GM23338 (cell line): ENCODE measurements around the gene FCN2.

Source experiments
- EZH2 ChIP-seq: fragments of 200-600 bp; sonication (generic); IDR thresholded peaks from one replicate; pipeline ENCODE4 v1.8.0; 2017; ENCODE audit warnings: antibody characterized with exemption, mild to moderate bottlenecking, low read depth; ENCODE audit not compliant: unreplicated experiment
- POLR2AphosphoS5 ChIP-seq: IDR thresholded peaks from 2 replicates; pipeline ENCODE4 v1.6.1; 2016; ENCODE audit warnings: antibody characterized with exemption, low read depth
- REST ChIP-seq: IDR thresholded peaks from one replicate; pipeline ENCODE4 v1.6.1; 2018; ENCODE audit warnings: antibody characterized with exemption; ENCODE audit not compliant: unreplicated experiment
- TF ChIP-seq, protein P1 (sequence below), 2 experiments: fragments of 200-600 bp in 1 of 2; sonication (generic) in 1 of 2; conservative IDR thresholded peaks; 2 replicates each; pipeline versions ENCODE4 v1.5.1 to v1.6.1; 2016 to 2017; ENCODE audit warnings: antibody characterized with exemption in 2 of 2, low read depth in 2 of 2, mild to moderate bottlenecking in 2 of 2, moderate library complexity in 1 of 2

DNA sequence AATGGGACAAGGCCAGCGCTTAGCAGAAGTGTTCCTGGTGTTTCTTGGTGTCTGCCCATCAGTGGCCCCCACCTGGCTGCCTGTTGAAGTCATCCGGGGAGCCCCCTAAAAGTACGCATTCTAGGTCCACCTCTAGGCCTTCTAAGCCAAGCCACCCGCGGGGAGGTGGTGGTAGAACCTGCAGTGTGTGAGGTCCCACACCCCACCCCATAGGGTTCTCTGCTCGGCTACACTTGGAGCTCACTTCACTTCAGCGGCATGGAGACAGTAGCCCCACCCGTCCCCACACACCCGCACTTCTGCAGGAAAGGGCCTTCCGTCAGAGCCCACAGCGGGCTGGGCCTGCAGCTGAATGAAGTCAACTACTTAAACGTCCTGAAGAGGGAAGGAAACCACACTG lies 29.6 kb upstream of the FCN2 start:
- TF ChIP-seq, protein P1, sequence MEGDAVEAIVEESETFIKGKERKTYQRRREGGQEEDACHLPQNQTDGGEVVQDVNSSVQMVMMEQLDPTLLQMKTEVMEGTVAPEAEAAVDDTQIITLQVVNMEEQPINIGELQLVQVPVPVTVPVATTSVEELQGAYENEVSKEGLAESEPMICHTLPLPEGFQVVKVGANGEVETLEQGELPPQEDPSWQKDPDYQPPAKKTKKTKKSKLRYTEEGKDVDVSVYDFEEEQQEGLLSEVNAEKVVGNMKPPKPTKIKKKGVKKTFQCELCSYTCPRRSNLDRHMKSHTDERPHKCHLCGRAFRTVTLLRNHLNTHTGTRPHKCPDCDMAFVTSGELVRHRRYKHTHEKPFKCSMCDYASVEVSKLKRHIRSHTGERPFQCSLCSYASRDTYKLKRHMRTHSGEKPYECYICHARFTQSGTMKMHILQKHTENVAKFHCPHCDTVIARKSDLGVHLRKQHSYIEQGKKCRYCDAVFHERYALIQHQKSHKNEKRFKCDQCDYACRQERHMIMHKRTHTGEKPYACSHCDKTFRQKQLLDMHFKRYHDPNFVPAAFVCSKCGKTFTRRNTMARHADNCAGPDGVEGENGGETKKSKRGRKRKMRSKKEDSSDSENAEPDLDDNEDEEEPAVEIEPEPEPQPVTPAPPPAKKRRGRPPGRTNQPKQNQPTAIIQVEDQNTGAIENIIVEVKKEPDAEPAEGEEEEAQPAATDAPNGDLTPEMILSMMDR (conservative IDR thresholded peaks at IDR 0.05; ENCODE audit: low read depth in 2 of 2) = no peak
- TF ChIP-seq POLR2AphosphoS5 (no peak), REST (no peak), EZH2 (no peak)
